ENCODE measurements around the gene GPNMB.

Gene GPNMB

DNA sequence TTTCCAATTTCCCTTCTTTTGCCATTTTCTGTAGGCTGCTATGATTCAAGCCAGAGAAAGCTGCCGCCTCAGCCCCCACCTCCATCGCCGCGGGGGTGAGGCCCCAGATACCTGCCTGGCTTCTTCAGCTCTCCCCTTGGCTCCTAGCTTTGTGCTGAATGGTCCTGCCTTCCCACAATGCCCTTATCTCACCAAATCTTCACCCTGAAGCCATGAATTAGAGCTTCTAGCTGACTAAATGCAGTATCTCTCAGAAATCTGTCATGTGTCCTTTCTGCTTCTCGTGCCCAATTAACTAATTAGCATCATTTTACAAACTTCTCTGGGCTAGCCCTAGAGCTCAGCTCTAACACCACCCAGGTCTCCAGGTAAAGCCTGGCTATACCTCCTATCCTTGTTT is 32.2 kb upstream of the GPNMB start (continued):
- no peak for TF ChIP-seq ZFP69B (tag by site-specific recombination; IDR thresholded peaks at IDR 0.05)
- no peak for TF ChIP-seq ZNF341 (tag by site-specific recombination; IDR thresholded peaks at IDR 0.05; ENCODE audit: low read depth)
- TF ChIP-seq, protein P1, sequence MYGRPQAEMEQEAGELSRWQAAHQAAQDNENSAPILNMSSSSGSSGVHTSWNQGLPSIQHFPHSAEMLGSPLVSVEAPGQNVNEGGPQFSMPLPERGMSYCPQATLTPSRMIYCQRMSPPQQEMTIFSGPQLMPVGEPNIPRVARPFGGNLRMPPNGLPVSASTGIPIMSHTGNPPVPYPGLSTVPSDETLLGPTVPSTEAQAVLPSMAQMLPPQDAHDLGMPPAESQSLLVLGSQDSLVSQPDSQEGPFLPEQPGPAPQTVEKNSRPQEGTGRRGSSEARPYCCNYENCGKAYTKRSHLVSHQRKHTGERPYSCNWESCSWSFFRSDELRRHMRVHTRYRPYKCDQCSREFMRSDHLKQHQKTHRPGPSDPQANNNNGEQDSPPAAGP (tag by site-specific recombination; IDR thresholded peaks at IDR 0.05), result no peak
- no peak for TF ChIP-seq ZNF658 (tag by site-specific recombination; IDR thresholded peaks at IDR 0.05)
- TF ChIP-seq ZNF423 (tag by site-specific recombination; IDR thresholded peaks at IDR 0.05), result no peak
- TF ChIP-seq, protein P2, sequence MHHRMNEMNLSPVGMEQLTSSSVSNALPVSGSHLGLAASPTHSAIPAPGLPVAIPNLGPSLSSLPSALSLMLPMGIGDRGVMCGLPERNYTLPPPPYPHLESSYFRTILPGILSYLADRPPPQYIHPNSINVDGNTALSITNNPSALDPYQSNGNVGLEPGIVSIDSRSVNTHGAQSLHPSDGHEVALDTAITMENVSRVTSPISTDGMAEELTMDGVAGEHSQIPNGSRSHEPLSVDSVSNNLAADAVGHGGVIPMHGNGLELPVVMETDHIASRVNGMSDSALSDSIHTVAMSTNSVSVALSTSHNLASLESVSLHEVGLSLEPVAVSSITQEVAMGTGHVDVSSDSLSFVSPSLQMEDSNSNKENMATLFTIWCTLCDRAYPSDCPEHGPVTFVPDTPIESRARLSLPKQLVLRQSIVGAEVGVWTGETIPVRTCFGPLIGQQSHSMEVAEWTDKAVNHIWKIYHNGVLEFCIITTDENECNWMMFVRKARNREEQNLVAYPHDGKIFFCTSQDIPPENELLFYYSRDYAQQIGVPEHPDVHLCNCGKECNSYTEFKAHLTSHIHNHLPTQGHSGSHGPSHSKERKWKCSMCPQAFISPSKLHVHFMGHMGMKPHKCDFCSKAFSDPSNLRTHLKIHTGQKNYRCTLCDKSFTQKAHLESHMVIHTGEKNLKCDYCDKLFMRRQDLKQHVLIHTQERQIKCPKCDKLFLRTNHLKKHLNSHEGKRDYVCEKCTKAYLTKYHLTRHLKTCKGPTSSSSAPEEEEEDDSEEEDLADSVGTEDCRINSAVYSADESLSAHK (tag by site-specific recombination; IDR thresholded peaks at IDR 0.05), result no peak
- TF ChIP-seq, protein P3, sequence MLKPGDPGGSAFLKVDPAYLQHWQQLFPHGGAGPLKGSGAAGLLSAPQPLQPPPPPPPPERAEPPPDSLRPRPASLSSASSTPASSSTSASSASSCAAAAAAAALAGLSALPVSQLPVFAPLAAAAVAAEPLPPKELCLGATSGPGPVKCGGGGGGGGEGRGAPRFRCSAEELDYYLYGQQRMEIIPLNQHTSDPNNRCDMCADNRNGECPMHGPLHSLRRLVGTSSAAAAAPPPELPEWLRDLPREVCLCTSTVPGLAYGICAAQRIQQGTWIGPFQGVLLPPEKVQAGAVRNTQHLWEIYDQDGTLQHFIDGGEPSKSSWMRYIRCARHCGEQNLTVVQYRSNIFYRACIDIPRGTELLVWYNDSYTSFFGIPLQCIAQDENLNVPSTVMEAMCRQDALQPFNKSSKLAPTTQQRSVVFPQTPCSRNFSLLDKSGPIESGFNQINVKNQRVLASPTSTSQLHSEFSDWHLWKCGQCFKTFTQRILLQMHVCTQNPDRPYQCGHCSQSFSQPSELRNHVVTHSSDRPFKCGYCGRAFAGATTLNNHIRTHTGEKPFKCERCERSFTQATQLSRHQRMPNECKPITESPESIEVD (tag by site-specific recombination; IDR thresholded peaks at IDR 0.05), result no peak
- no peak for TF ChIP-seq ZNF777 (tag by site-specific recombination; IDR thresholded peaks at IDR 0.05; ENCODE audit: borderline replicate concordance)
- no peak for TF ChIP-seq ZNF529 (tag by site-specific recombination; IDR thresholded peaks at IDR 0.05; ENCODE audit: insufficient replicate concordance)

DNA sequence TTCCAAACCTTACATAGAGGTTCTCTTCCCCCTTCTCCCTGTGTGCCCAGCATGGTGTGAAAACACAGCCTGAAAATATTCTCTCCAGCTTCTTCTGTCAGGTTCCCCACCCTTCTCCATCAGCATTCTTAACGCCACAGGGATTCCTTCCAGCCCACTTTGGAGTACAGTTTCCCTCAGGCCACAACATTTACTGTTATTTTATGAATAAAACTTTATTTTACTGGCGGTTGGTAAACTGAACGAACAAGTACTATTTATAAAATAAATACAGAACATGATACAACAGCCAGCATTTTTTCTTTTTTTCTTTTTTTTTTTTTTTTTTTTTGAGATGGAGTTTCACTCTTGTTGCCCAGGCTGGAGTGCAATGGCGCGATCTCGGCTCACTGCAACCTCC is 31.6 kb upstream of the GPNMB start:
- Histone ChIP-seq H3K4me1 (ENCODE audit: control insufficient read depth, insufficient read depth, low read length) (no peaks in the 10 kb centered on the region), H3K9me3 (ENCODE audit: control insufficient read depth, insufficient read depth, low read depth, low read length) (no peaks in the 10 kb centered on the region), H3K4me3 (ENCODE audit: low read depth, low read length) (no peak overlapping the region), H3K27ac (ENCODE audit: extremely low read depth, low read depth, low read length) (no peak overlapping the region), H3K36me3 (ENCODE audit: control insufficient read depth in 2 of 2, insufficient read depth in 1 of 2, low read length in 2 of 2) (no peaks in the 10 kb centered on the region)
- TF ChIP-seq, protein P3 (tag by site-specific recombination; IDR thresholded peaks at IDR 0.05), result no peak
- POLR2A ChIA-PET, result no interaction called here
- CTCF ChIA-PET, result no interaction called here

DNA sequence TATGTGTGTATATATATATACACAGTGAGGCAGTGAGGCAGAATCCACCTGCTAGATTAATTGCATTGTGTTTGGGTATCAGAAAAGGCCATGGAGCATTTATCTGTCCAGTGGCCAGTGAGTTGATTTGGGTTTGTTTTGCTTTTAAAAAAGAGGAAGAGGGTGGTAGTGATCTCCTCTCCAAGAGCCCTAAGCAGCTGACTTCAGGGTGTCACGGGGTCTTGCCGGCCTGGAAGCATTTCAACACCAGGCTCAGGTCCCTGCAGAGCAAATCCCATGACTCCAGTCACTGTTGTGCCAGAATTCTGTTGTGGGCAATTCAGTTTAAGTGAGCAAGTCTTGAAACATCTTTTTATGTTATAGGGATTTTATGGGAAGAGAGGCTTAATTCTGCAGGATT is 30.6 kb upstream of the GPNMB start:
- CTCF ChIA-PET, result no interaction called here
- H3K4me3 ChIP-seq (ENCODE audit: low read depth, low read length), result no peak overlapping the region
- no peaks in the 10 kb centered on the region for H3K36me3 ChIP-seq (ENCODE audit: control insufficient read depth in 2 of 2, insufficient read depth in 1 of 2, low read length in 2 of 2)
- H3K4me1 ChIP-seq (ENCODE audit: control insufficient read depth, insufficient read depth, low read length), result no peaks in the 10 kb centered on the region
- POLR2A ChIA-PET, result no interaction called here
- no peak overlapping the region for H3K27ac ChIP-seq (ENCODE audit: extremely low read depth, low read depth, low read length)
- H3K9me3 ChIP-seq (ENCODE audit: control insufficient read depth, insufficient read depth, low read depth, low read length), result no peaks in the 10 kb centered on the region
- TF ChIP-seq ZNF121 (tag by site-specific recombination; IDR thresholded peaks at IDR 0.05) (no peak), ZNF202 (tag by site-specific recombination; IDR thresholded peaks at IDR 0.05; ENCODE audit: borderline replicate concordance) (no peak), ZNF48 (tag by site-specific recombination; IDR thresholded peaks at IDR 0.05) (no peak), ZNF350 (tag by site-specific recombination; IDR thresholded peaks at IDR 0.05) (no peak), ZNF19 (tag by site-specific recombination; IDR thresholded peaks at IDR 0.05; ENCODE audit: low read depth) (no peak), ZNF585B (tag by site-specific recombination; IDR thresholded peaks at IDR 0.05) (no peak), ZFP69B (tag by site-specific recombination; IDR thresholded peaks at IDR 0.05) (no peak), ZNF394 (tag by site-specific recombination; IDR thresholded peaks at IDR 0.05; ENCODE audit: borderline replicate concordance) (no peak), ZSCAN30 (tag by site-specific recombination; IDR thresholded peaks at IDR 0.05) (no peak), KLF16 (tag by site-specific recombination; IDR thresholded peaks at IDR 0.05) (no peak)
- TF ChIP-seq, protein P2 (tag by site-specific recombination; IDR thresholded peaks at IDR 0.05), result no peak
- TF ChIP-seq, protein P4, sequence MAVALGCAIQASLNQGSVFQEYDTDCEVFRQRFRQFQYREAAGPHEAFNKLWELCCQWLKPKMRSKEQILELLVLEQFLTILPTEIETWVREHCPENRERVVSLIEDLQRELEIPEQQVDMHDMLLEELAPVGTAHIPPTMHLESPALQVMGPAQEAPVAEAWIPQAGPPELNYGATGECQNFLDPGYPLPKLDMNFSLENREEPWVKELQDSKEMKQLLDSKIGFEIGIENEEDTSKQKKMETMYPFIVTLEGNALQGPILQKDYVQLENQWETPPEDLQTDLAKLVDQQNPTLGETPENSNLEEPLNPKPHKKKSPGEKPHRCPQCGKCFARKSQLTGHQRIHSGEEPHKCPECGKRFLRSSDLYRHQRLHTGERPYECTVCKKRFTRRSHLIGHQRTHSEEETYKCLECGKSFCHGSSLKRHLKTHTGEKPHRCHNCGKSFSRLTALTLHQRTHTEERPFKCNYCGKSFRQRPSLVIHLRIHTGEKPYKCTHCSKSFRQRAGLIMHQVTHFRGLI (tag by site-specific recombination; IDR thresholded peaks at IDR 0.05), result no peak

Data from HEK293 (cell line).